Measurements from ENCODE around the gene TAPT1. TPM values are rescaled to one million over a fixed set of nuclear protein-coding genes. Genes with fewer than 3 reads are reported as not detected.

Gene TAPT1
- total and polyA plus RNA-seq, 9 of the 15 experiments (the other 6 are each of a cell fraction or from before 2014, with no cell fraction given): 1.6 to 36.7 (median 20.7) TPM

- ATAC-seq (no peak), FAIRE-seq (no peak), DNase-seq (ENCODE audit: extremely low read depth in 1 of 4, low spot score in 3 of 4) (no peak)
- no peak overlapping the region for H3K27ac ChIP-seq (ENCODE audit: extremely low read depth, low read depth, low read length)
- H3K4me1 ChIP-seq (replicated peaks in 1 of 2; ENCODE audit: control insufficient read depth in 2 of 2, insufficient read depth in 2 of 2, low read length in 2 of 2): no peaks in the 10 kb centered on the region
- H3K4me2 ChIP-seq (ENCODE audit: insufficient read depth, low read length): no peak overlapping the region
- BruUV-seq (replicated peaks): no TSS peak
- H3K4me3 ChIP-seq: no peak overlapping the region
- no peaks in the 10 kb centered on the region for H3K9me3 ChIP-seq (replicated peaks; ENCODE audit: control insufficient read depth, insufficient read depth, low read depth, low read length)
- no peaks in the 10 kb centered on the region for H3K79me2 ChIP-seq (ENCODE audit: control insufficient read depth, insufficient read depth, low read length)
- H3K9me1 ChIP-seq (ENCODE audit: control insufficient read depth, insufficient read depth, low read length): no peaks in the 10 kb centered on the region
- no peaks in the 10 kb centered on the region for H4K20me1 ChIP-seq (replicated peaks; ENCODE audit: control insufficient read depth, insufficient read depth, low read length)
- H3K27me3 ChIP-seq (ENCODE audit: control insufficient read depth in 2 of 2, insufficient read depth in 2 of 2, low read length in 2 of 2): peaks cover 0 to 35% of the 10 kb centered on the region in 2 experiments; a peak in 3 of 5 replicates
- no peak overlapping the region for H2AFZ ChIP-seq (ENCODE audit: low read depth, low read length)
- 0% methylated on average over 3 of the region's 4 CpGs for WGBS (ENCODE audit: insufficient coverage, low coverage, missing lambda C conversion rate)
- TF ChIP-seq, protein P1, sequence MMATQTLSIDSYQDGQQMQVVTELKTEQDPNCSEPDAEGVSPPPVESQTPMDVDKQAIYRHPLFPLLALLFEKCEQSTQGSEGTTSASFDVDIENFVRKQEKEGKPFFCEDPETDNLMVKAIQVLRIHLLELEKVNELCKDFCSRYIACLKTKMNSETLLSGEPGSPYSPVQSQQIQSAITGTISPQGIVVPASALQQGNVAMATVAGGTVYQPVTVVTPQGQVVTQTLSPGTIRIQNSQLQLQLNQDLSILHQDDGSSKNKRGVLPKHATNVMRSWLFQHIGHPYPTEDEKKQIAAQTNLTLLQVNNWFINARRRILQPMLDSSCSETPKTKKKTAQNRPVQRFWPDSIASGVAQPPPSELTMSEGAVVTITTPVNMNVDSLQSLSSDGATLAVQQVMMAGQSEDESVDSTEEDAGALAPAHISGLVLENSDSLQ (IDR thresholded peaks at IDR 0.05): peak; percentile 86
- TF ChIP-seq BMI1 (IDR thresholded peaks at IDR 0.05; ENCODE audit: low read length): no peak
- ChIA-PET CTCF (ENCODE audit: low intra/inter-chr PET ratio) (no interaction called here), POLR2A (no interaction called here)
- H3K36me3 ChIP-seq (ENCODE audit: control insufficient read depth, insufficient read depth, low read length): no peaks in the 10 kb centered on the region
- H3K9ac ChIP-seq (ENCODE audit: insufficient read depth in 1 of 2, low read depth in 2 of 2, low read length in 2 of 2): no peak overlapping the region
- in situ Hi-C loops (cut with MboI) (no loop called here), intact Hi-C loops (cut with micrococcal nuclease) (no loop called here)
Measured at GRCh38 chr4:16120720-16121119, 105.6 kb downstream of the TAPT1 start.

DNA sequence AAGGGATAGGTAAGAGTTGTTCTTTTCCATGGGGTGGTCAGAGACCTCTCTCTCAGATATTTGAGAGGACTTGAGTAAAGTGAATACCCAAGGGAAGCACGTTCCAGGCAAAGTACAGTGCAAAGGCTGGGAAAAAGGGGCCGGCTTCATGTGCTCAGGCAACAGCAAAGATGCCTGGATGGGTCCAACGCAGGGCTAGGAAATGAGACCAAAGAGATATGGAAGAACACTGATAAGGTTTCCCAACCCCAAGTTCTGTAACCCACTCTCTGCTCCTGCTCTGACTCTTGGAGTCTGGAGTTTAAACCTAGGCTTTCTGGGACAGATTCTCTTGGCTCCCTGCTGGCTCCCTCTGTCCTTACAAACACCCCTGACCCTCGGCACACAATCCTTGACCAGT, 106.3 kb downstream of the TAPT1 start:
- no peak overlapping the region for H3K27ac ChIP-seq (ENCODE audit: extremely low read depth, low read depth, low read length)
- H3K4me2 ChIP-seq (ENCODE audit: insufficient read depth, low read length): no peak overlapping the region
- no peaks in the 10 kb centered on the region for H4K20me1 ChIP-seq (replicated peaks; ENCODE audit: control insufficient read depth, insufficient read depth, low read length)
- no peak for TF ChIP-seq TBL1XR1 (IDR thresholded peaks at IDR 0.05; ENCODE audit: low read length in 2 of 2)
- no peak for TF ChIP-seq NFE2 (IDR thresholded peaks at IDR 0.05; ENCODE audit: low read depth)
- no peak for TF ChIP-seq LCOR (CRISPR knock-in tag; IDR thresholded peaks at IDR 0.05)
- no peak for ATAC-seq
- BruUV-seq (replicated peaks): no TSS peak
- H3K9me3 ChIP-seq (replicated peaks; ENCODE audit: control insufficient read depth, insufficient read depth, low read depth, low read length): no peaks in the 10 kb centered on the region
- H3K36me3 ChIP-seq (ENCODE audit: control insufficient read depth, insufficient read depth, low read length): no peaks in the 10 kb centered on the region
- 0% methylated on average over 4 of the region's 4 CpGs for WGBS (ENCODE audit: insufficient coverage, low coverage, missing lambda C conversion rate)
- H2AFZ ChIP-seq (ENCODE audit: low read depth, low read length): no peak overlapping the region
- no peak overlapping the region for H3K4me3 ChIP-seq
- peaks cover 0 to 34% of the 10 kb centered on the region in 2 experiments; a peak in 3 of 5 replicates for H3K27me3 ChIP-seq (ENCODE audit: control insufficient read depth in 2 of 2, insufficient read depth in 2 of 2, low read length in 2 of 2)
- in situ Hi-C loops (cut with MboI) (no loop called here), intact Hi-C loops (cut with micrococcal nuclease) (no loop called here)
- no peaks in the 10 kb centered on the region for H3K4me1 ChIP-seq (replicated peaks in 1 of 2; ENCODE audit: control insufficient read depth in 2 of 2, insufficient read depth in 2 of 2, low read length in 2 of 2)
- no peak for FAIRE-seq
- ChIA-PET CTCF (ENCODE audit: low intra/inter-chr PET ratio) (no interaction called here), POLR2A (no interaction called here)
- no peaks in the 10 kb centered on the region for H3K79me2 ChIP-seq (ENCODE audit: control insufficient read depth, insufficient read depth, low read length)
- H3K9me1 ChIP-seq (ENCODE audit: control insufficient read depth, insufficient read depth, low read length): no peaks in the 10 kb centered on the region
- H3K9ac ChIP-seq (ENCODE audit: insufficient read depth in 1 of 2, low read depth in 2 of 2, low read length in 2 of 2): no peak overlapping the region
- DNase-seq (ENCODE audit: extremely low read depth in 1 of 4, low spot score in 3 of 4): no peak

Data from K562 (cell line).